Subcutaneous adipose tissue (tissue), 4 donors: ENCODE measurements around the gene CHKA. TPM values are rescaled to one million over a fixed set of nuclear protein-coding genes. Genes with fewer than 3 reads are reported as not detected.

ENCODE experiments used
- CTCF ChIP-seq: fragments of 450-650 bp; IDR thresholded peaks from one replicate; pipeline ENCODE4 v1.5.1; 2016; ENCODE audit warnings: low read depth, mild to moderate bottlenecking, control low read depth, antibody characterized with exemption, moderate library complexity
- total RNA-seq, 4 donors: library from RNA; depleted of rRNA; stranded (reverse); fragments of >200 nt; gene quantifications; one replicate each; pipeline ENCODE4 v1.1.0, GENCODE V29; 2016

Gene CHKA
- total RNA-seq, 4 donors from 2014 or later = 50.2 to 78.7 (median 59.6) TPM

- no peak for TF ChIP-seq CTCF
Measured at GRCh38 chr11:68012044-68012842, 108.9 kb downstream of the CHKA start.

GRCh38 chr11:68011051-68011943 is 109.9 kb downstream of the CHKA start:
- no peak for TF ChIP-seq CTCF

- TF ChIP-seq CTCF = no peak
Measured at GRCh38 chr11:68010090-68011041, 110.8 kb downstream of the CHKA start, which contains the start of gene ALDH3B1. ALDH3B1 (plus strand) TSS chr11:68010327; CDS start chr11:68015298, 4,971 bp downstream.

- no peak for TF ChIP-seq CTCF
Measured at GRCh38 chr11:68009391-68010089, 111.6 kb downstream of the CHKA start.

- TF ChIP-seq CTCF = no peak
Measured at GRCh38 chr11:68008381-68009337, 112.5 kb downstream of the CHKA start.
